ENCODE results near the gene SIGLECL1.

DNA sequence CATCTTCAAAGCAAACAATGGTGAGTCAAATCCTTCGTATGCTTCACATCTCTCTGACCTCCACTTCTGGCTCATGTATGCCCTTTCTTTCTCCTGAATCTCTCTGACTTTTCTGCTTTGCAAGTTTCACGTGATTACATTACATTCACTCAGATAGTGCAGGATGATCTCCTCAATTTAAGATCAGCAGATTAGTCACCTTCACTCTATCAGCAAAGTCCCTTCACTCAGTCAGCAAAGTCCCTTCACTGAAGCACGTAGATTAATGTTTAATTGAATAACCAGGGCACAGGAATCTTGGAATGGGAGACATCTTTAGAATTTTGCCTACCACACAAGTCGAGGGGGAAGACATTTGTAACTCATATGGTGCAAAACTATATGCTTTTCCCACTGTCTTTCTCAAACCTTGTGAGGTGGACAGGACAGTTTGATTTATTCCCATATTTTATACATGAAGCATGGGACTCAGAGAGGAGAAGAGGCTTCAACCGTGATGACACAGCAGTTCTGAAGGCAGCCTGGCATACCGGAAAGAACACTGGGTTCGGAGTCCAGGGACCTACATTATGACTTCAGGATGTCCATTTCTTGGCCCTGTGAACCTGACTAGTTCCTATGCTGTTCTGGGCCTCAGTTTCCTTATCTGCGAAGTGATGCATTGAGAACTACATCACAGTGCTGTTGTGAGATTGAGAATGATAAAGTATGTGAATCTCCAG lies 23.3 kb downstream of the SIGLECL1 start:
- TF ChIP-seq, protein P1, sequence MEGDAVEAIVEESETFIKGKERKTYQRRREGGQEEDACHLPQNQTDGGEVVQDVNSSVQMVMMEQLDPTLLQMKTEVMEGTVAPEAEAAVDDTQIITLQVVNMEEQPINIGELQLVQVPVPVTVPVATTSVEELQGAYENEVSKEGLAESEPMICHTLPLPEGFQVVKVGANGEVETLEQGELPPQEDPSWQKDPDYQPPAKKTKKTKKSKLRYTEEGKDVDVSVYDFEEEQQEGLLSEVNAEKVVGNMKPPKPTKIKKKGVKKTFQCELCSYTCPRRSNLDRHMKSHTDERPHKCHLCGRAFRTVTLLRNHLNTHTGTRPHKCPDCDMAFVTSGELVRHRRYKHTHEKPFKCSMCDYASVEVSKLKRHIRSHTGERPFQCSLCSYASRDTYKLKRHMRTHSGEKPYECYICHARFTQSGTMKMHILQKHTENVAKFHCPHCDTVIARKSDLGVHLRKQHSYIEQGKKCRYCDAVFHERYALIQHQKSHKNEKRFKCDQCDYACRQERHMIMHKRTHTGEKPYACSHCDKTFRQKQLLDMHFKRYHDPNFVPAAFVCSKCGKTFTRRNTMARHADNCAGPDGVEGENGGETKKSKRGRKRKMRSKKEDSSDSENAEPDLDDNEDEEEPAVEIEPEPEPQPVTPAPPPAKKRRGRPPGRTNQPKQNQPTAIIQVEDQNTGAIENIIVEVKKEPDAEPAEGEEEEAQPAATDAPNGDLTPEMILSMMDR (IDR thresholded peaks at IDR 0.05; ENCODE audit: insufficient read depth, low read length, poor library complexity, severe bottlenecking), result no peak
- TF ChIP-seq EZH2phosphoT487 (conservative IDR thresholded peaks at IDR 0.05; ENCODE audit: low read length), result no peak
